Mesenchymal stem cell (in vitro differentiated cells and primary cell): ENCODE measurements around the gene OR5H6.
"Not testable (repeated sequence)": the region's sequence is repeated elsewhere in the genome, so short reads cannot be mapped to it uniquely, and the experiment has no call there.

Experiments used
- DNase-seq: peaks from one replicate; pipeline ENCODE4 v3.0.0-alpha.2; 2013
- H2AFZ ChIP-seq: one replicate; pipeline ENCODE4 v1.6.1; 2013; ENCODE audit warnings: low read depth, mild to moderate bottlenecking, control low read depth, inconsistent platforms, low read length, moderate library complexity
- H2AK5ac ChIP-seq: 2 replicates; pipeline ENCODE4 v1.6.1; 2013; ENCODE audit warnings: low read length, moderate library complexity, mild to moderate bottlenecking, inconsistent platforms; ENCODE audit not compliant: severe bottlenecking
- H2BK120ac ChIP-seq: one replicate; pipeline ENCODE4 v1.6.1; 2013; ENCODE audit warnings: low read depth, mild to moderate bottlenecking, inconsistent platforms, low read length, moderate library complexity
- H2BK12ac ChIP-seq, 2 experiments: one replicate each; pipeline ENCODE4 v1.6.1; 2013; ENCODE audit warnings: inconsistent platforms in 2 of 2, low read length in 2 of 2, mild to moderate bottlenecking in 2 of 2, moderate library complexity in 2 of 2, control low read depth in 1 of 2
- H2BK15ac ChIP-seq: one replicate; pipeline ENCODE4 v1.6.1; 2013; ENCODE audit warnings: mild to moderate bottlenecking, low read depth, inconsistent platforms; ENCODE audit not compliant: poor library complexity, severe bottlenecking
- H2BK5ac ChIP-seq: 2 replicates; pipeline ENCODE4 v1.6.1; 2013; ENCODE audit warnings: low read depth, mild to moderate bottlenecking, low read length, control low read depth, inconsistent platforms; ENCODE audit not compliant: poor library complexity, severe bottlenecking
- H3K14ac ChIP-seq, 2 experiments: one replicate each; pipeline ENCODE4 v1.6.1; 2013; ENCODE audit warnings: inconsistent platforms in 2 of 2, low read length in 2 of 2, control low read depth in 1 of 2, mild to moderate bottlenecking in 1 of 2, moderate library complexity in 1 of 2
- H3K18ac ChIP-seq, 2 experiments: one replicate each; pipeline ENCODE4 v1.6.1; 2013; ENCODE audit warnings: inconsistent platforms in 2 of 2, low read length in 2 of 2, control low read depth in 1 of 2, low read depth in 1 of 2, mild to moderate bottlenecking in 1 of 2
- H3K23ac ChIP-seq, 2 experiments: one replicate each; pipeline ENCODE4 v1.6.1; 2013; ENCODE audit warnings: inconsistent platforms in 2 of 2, low read length in 2 of 2, mild to moderate bottlenecking in 2 of 2, moderate library complexity in 2 of 2, control low read depth in 1 of 2
- H3K27ac ChIP-seq: 2 replicates; pipeline ENCODE4 v1.5.1; 2013; ENCODE audit warnings: mild to moderate bottlenecking, moderate library complexity, low read length, control low read depth, inconsistent platforms; ENCODE audit not compliant: poor library complexity, severe bottlenecking
- H3K27me3 ChIP-seq, 2 experiments: 2 replicates each; pipeline versions ENCODE4 v1.6.1 to v1.7.0; 2013; ENCODE audit warnings: low read length in 2 of 2, mild to moderate bottlenecking in 2 of 2, moderate library complexity in 2 of 2, control low read depth in 1 of 2, inconsistent platforms in 1 of 2; ENCODE audit not compliant: control insufficient read depth in 1 of 2, insufficient read depth in 1 of 2
- H3K36me3 ChIP-seq, 2 experiments: 2 replicates each; pipeline versions ENCODE4 v1.6.1 to v1.7.0; 2013; ENCODE audit warnings: low read length in 2 of 2, control low read depth in 1 of 2, inconsistent platforms in 1 of 2, low read depth in 1 of 2, mild to moderate bottlenecking in 1 of 2; ENCODE audit not compliant: insufficient read depth in 2 of 2, control insufficient read depth in 1 of 2
- H3K4ac ChIP-seq, 2 experiments: one replicate each; pipeline ENCODE4 v1.6.1; 2013; ENCODE audit warnings: inconsistent platforms in 2 of 2, low read length in 2 of 2, mild to moderate bottlenecking in 2 of 2, moderate library complexity in 2 of 2, control low read depth in 1 of 2, low read depth in 1 of 2
- H3K4me1 ChIP-seq: 2 replicates; pipeline ENCODE4 v1.6.1; 2013; ENCODE audit warnings: low read depth, low read length, control low read depth; ENCODE audit not compliant: control insufficient read depth, insufficient read depth
- H3K4me2 ChIP-seq: 2 replicates; pipeline ENCODE4 v1.6.1; 2013; ENCODE audit warnings: low read length, mild to moderate bottlenecking, inconsistent platforms; ENCODE audit not compliant: poor library complexity, severe bottlenecking
- H3K4me3 ChIP-seq, 2 experiments: 2 replicates each; pipeline versions ENCODE4 v1.5.1 to v1.7.0; 2013; ENCODE audit warnings: low read length in 2 of 2, mild to moderate bottlenecking in 2 of 2, control low read depth in 1 of 2, low read depth in 1 of 2; ENCODE audit not compliant: insufficient read depth in 1 of 2
- H3K79me1 ChIP-seq: replicated peaks from 2 replicates; pipeline ENCODE4 v1.6.1; 2013; ENCODE audit warnings: mild to moderate bottlenecking, control low read depth, low read length, inconsistent platforms; ENCODE audit not compliant: poor library complexity, severe bottlenecking
- H3K9ac ChIP-seq: 2 replicates; pipeline ENCODE4 v1.7.0; 2013; ENCODE audit warnings: mild to moderate bottlenecking, low read length, moderate library complexity
- H3K9me3 ChIP-seq: 2 replicates; pipeline ENCODE4 v1.7.0; 2013; ENCODE audit warnings: mild to moderate bottlenecking, low read length; ENCODE audit not compliant: control insufficient read depth
- H4K8ac ChIP-seq: one replicate; pipeline ENCODE4 v1.6.1; 2013; ENCODE audit warnings: inconsistent platforms, mild to moderate bottlenecking, low read length, moderate library complexity
- H4K91ac ChIP-seq: one replicate; pipeline ENCODE4 v1.6.1; 2013; ENCODE audit warnings: mild to moderate bottlenecking, low read length, inconsistent platforms
- WGBS: methylation state at CpG from one replicate; pipeline ENCODE4 v1.1.7; 2013; ENCODE audit warnings: mixed read lengths; 5-methylcytosine and 5-hydroxymethylcytosine counted together

OR5H6 gene

DNA sequence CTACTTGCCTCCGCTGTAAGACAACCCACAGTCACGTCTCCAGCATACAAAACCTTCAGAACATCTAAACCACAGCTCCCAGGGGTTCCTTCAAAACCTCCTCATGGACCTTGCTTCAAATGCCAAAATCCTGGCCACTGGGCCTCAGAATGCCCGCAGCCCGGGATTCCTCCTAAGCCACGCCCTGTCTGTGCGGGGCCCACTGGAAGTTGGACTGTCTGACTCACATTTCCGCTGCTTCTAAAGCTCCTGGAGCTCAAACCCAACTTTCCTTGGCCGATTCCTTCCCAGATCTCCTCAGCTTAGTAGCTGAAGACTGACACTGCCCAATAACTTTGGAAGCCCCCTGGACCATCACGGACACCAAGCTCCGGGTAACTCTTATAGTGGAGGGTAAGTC is 17.9 kb upstream of the OR5H6 start:
- Histone ChIP-seq H3K4me1 (no peaks in the 10 kb centered on the region), H3K18ac (no peak overlapping the region), H2BK12ac (no peak overlapping the region), H2BK5ac (no peak overlapping the region), H3K4me2 (no peak overlapping the region), H3K4ac (no peak overlapping the region), H3K9ac (no peak overlapping the region), H2BK120ac (no peak overlapping the region), H3K79me1 (no peaks in the 10 kb centered on the region), H3K27me3 (no peaks in the 10 kb centered on the region), H3K23ac (no peak overlapping the region), H3K4me3 (no peak overlapping the region), H3K27ac (no peak overlapping the region), H4K91ac (no peak overlapping the region), H2BK15ac (no peak overlapping the region), H4K8ac (no peak overlapping the region), H3K36me3 (no peaks in the 10 kb centered on the region), H2AFZ (no peak overlapping the region), H3K9me3 (peaks cover 3% of the 10 kb centered on the region), H2AK5ac (no peak overlapping the region), H3K14ac (no peak overlapping the region)
- 85% methylated on average over 10 of the region's 10 CpGs for WGBS
- DNase-seq, result no peak

DNA sequence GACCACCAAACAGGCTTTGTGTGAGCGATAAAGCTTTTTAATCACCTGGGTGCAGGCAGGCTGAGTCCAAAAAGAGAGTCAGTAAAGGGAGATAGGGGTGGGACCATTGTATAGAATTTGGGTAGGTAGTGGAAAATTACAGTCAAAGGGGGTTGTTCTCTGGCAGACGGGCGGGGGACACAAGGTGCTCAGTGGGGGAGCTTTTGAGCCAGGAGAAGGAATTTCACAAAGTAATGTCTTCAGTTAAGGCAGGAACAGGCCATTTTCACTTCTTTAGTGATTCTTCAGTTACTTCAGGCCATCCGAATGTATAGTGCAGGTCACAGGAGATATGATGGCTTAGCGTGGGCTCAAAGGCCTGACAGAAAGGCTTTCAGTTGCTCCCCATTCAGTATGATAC is 8.0 kb upstream of the OR5H6 start:
- H4K8ac ChIP-seq, H3K23ac ChIP-seq, DNase-seq, H4K91ac ChIP-seq, H3K4ac ChIP-seq, H2BK12ac ChIP-seq, H2AFZ ChIP-seq, H3K18ac ChIP-seq, H2BK5ac ChIP-seq, H3K14ac ChIP-seq, H3K4me1 ChIP-seq, H3K4me2 ChIP-seq, H3K9ac ChIP-seq, H2BK15ac ChIP-seq, H3K79me1 ChIP-seq, H3K36me3 ChIP-seq, H2BK120ac ChIP-seq, H3K4me3 ChIP-seq, H3K27me3 ChIP-seq, H3K9me3 ChIP-seq, H2AK5ac ChIP-seq, H3K27ac ChIP-seq: not testable (repeated sequence)
- 57% methylated on average over 5 of the region's 5 CpGs for WGBS

DNA sequence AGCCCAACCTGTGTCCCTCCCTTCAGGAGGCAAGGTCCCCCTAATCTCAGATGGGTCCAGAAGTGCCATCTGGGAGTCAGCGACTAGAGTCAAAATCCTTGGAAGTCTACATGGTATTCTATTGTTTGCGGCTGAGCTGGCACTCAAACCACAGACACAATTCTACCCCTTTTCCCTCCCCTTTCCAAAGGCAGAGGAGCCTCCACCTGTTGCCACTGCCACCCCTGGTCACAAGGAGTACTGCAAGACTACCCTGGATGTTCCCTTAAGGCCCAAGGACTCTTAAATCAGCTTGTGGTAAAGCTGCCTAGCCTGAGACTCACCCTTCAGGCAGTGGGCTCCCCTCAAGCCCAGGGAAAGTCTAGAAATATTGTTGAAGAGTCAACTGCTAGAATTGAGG is 4.3 kb upstream of the OR5H6 start:
- Histone ChIP-seq H3K9me3 (peaks cover 6% of the 10 kb centered on the region), H4K8ac (no peak overlapping the region), H3K79me1 (no peaks in the 10 kb centered on the region), H2AFZ (no peak overlapping the region), H2AK5ac (no peak overlapping the region), H3K4me2 (no peak overlapping the region), H2BK15ac (no peak overlapping the region), H3K27ac (no peak overlapping the region), H3K23ac (no peak overlapping the region), H2BK12ac (no peak overlapping the region), H3K4me1 (no peaks in the 10 kb centered on the region), H3K9ac (no peak overlapping the region), H2BK120ac (no peak overlapping the region), H3K4me3 (no peak overlapping the region), H3K14ac (no peak overlapping the region), H3K4ac (no peak overlapping the region), H4K91ac (no peak overlapping the region), H3K36me3 (no peaks in the 10 kb centered on the region), H3K18ac (no peak overlapping the region), H2BK5ac (no peak overlapping the region), H3K27me3 (no peaks in the 10 kb centered on the region)
- no peak for DNase-seq
- WGBS, result 72% methylated on average over 2 of the region's 2 CpGs

DNA sequence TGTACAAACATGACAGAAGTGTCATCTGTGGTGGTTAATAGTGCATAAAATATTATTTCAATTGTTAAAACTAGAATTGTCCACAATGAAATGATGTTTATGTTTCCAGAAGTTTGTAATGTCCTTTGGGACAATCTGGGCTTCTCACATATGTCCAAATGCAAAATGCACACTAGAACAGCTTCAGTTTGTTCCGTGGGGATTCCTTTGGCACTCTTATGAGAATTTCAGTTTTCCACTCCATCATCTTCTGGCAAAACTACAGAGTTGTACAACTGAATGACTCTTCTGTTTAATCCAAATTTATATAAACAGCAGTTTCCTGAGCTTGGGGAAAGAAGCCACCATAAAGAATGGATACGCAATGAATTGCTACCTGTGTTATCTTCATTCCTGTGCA is 2.0 kb upstream of the OR5H6 start:
- H3K27ac ChIP-seq, result no peak overlapping the region
- no peak overlapping the region for H3K4me2 ChIP-seq
- WGBS, result 64% methylated on average over 1 of the region's 2 CpGs
- H3K36me3 ChIP-seq, result no peaks in the 10 kb centered on the region
- no peak overlapping the region for H2BK120ac ChIP-seq
- H2BK12ac ChIP-seq, result no peak overlapping the region
- H2AFZ ChIP-seq, result no peak overlapping the region
- H2AK5ac ChIP-seq, result no peak overlapping the region
- no peaks in the 10 kb centered on the region for H3K27me3 ChIP-seq
- no peak overlapping the region for H3K9ac ChIP-seq
- H4K91ac ChIP-seq, result no peak overlapping the region
- no peak overlapping the region for H3K14ac ChIP-seq
- no peak overlapping the region for H2BK15ac ChIP-seq
- no peak overlapping the region for H3K18ac ChIP-seq
- no peaks in the 10 kb centered on the region for H3K79me1 ChIP-seq
- no peak overlapping the region for H3K23ac ChIP-seq
- no peak overlapping the region for H2BK5ac ChIP-seq
- no peak overlapping the region for H3K4me3 ChIP-seq
- H4K8ac ChIP-seq, result no peak overlapping the region
- DNase-seq, result no peak
- no peaks in the 10 kb centered on the region for H3K4me1 ChIP-seq
- H3K4ac ChIP-seq, result no peak overlapping the region
- H3K9me3 ChIP-seq, result peaks cover 6% of the 10 kb centered on the region
